SK-N-SH treated with all-trans-retinoic acid at 6 μM for 48 hours (cell line): ENCODE data around the gene MSL3.

ENCODE experiments used
- ATAC-seq: fragments of 200-7000 bp; cut with Tn5 transposase; 3 replicates; pipeline ENCODE4 v1.9.1; 2020; ENCODE audit warnings: mild to moderate bottlenecking, moderate library complexity
- ARNTL ChIP-seq: fragments of 450-650 bp; formaldehyde crosslinking; IDR thresholded peaks from 2 replicates; pipeline ENCODE4 v1.5.0; 2020; ENCODE audit warnings: low read depth, mild to moderate bottlenecking, moderate library complexity, borderline replicate concordance
- BACH2 ChIP-seq: fragments of 250-450 bp; sonication (Bioruptor Pico); IDR thresholded peaks from 2 replicates; pipeline ENCODE4 v1.9.0; 2021; ENCODE audit warnings: mild to moderate bottlenecking, borderline replicate concordance
- CREB5 ChIP-seq: fragments of 250-450 bp; sonication (Bioruptor Pico); IDR thresholded peaks from 2 replicates; pipeline ENCODE4 v1.5.1; 2020; ENCODE audit warnings: low read depth, mild to moderate bottlenecking, moderate library complexity
- CSDC2 ChIP-seq: fragments of 250-450 bp; sonication (Bioruptor Pico); IDR thresholded peaks from 2 replicates; pipeline ENCODE4 v1.5.0; 2020; ENCODE audit warnings: mild to moderate bottlenecking, moderate library complexity
- ESRRG ChIP-seq: fragments of 250-450 bp; sonication (Bioruptor Pico); IDR thresholded peaks from 2 replicates; pipeline ENCODE4 v1.6.1; 2021; ENCODE audit warnings: mild to moderate bottlenecking
- GLIS3 ChIP-seq: fragments of 250-450 bp; sonication (Bioruptor Pico); IDR thresholded peaks from 2 replicates; pipeline ENCODE4 v1.5.0; 2020; ENCODE audit warnings: mild to moderate bottlenecking, moderate library complexity
- ISL1 ChIP-seq: fragments of 250-450 bp; sonication (Bioruptor Pico); IDR thresholded peaks from 2 replicates; pipeline ENCODE4 v2.1.2; 2022; ENCODE audit warnings: mild to moderate bottlenecking, moderate library complexity
- OSR1 ChIP-seq: fragments of 250-450 bp; sonication (Bioruptor Pico); IDR thresholded peaks from 2 replicates; pipeline ENCODE4 v1.8.0; 2022; ENCODE audit warnings: moderate library complexity, mild to moderate bottlenecking, inconsistent platforms
- PPARA ChIP-seq: fragments of 250-450 bp; sonication (Bioruptor Pico); IDR thresholded peaks from 2 replicates; pipeline ENCODE4 v1.5.0; 2020; ENCODE audit warnings: mild to moderate bottlenecking, borderline replicate concordance
- RARB ChIP-seq: fragments of 250-450 bp; sonication (Bioruptor Pico); IDR thresholded peaks from 2 replicates; pipeline ENCODE4 v1.8.0; 2021; ENCODE audit warnings: mild to moderate bottlenecking, moderate library complexity
- SNAI2 ChIP-seq: fragments of 250-450 bp; sonication (Bioruptor Pico); IDR thresholded peaks from 2 replicates; pipeline ENCODE4 v1.5.0; 2020; ENCODE audit warnings: mild to moderate bottlenecking, moderate library complexity
- TCF4 ChIP-seq: fragments of 250-450 bp; sonication (Bioruptor Pico); IDR thresholded peaks from 2 replicates; pipeline ENCODE4 v1.8.0; 2021; ENCODE audit warnings: mild to moderate bottlenecking, moderate library complexity, borderline replicate concordance
- TOX ChIP-seq: fragments of 250-450 bp; sonication (Bioruptor Pico); IDR thresholded peaks from 2 replicates; pipeline ENCODE4 v1.8.0; 2021; ENCODE audit warnings: mild to moderate bottlenecking, moderate library complexity, borderline replicate concordance
- ZC3H10 ChIP-seq: fragments of 250-450 bp; sonication (Bioruptor Pico); IDR thresholded peaks from 2 replicates; pipeline ENCODE4 v1.5.1; 2021; ENCODE audit warnings: mild to moderate bottlenecking, moderate library complexity
- ZFP3 ChIP-seq: fragments of 250-450 bp; sonication (Bioruptor Pico); IDR thresholded peaks from 2 replicates; pipeline ENCODE4 v1.5.0; 2020; ENCODE audit warnings: mild to moderate bottlenecking, moderate library complexity
- ZFP30 ChIP-seq: fragments of 450-650 bp; formaldehyde crosslinking; IDR thresholded peaks from 2 replicates; pipeline ENCODE4 v1.5.0; 2022; ENCODE audit warnings: mild to moderate bottlenecking, moderate library complexity
- ZNF565 ChIP-seq: fragments of 450-650 bp; formaldehyde crosslinking; conservative IDR thresholded peaks from 2 replicates; pipeline ENCODE4 v1.5.0; 2020; ENCODE audit warnings: low read depth, mild to moderate bottlenecking, moderate library complexity
- ZNF70 ChIP-seq: fragments of 450-650 bp; formaldehyde crosslinking; IDR thresholded peaks from 2 replicates; pipeline ENCODE4 v1.5.0; 2020; ENCODE audit warnings: mild to moderate bottlenecking, moderate library complexity
- ZNF8 ChIP-seq: fragments of 450-650 bp; formaldehyde crosslinking; IDR thresholded peaks from 2 replicates; pipeline ENCODE4 v1.5.0; 2020; ENCODE audit warnings: mild to moderate bottlenecking, moderate library complexity
- TF ChIP-seq, protein P1 (sequence below): fragments of 250-450 bp; sonication (Bioruptor Pico); IDR thresholded peaks from 2 replicates; pipeline ENCODE4 v1.8.0; 2021; ENCODE audit warnings: low read depth, mild to moderate bottlenecking, moderate library complexity, borderline replicate concordance
- TF ChIP-seq, protein P2 (sequence below): fragments of 250-450 bp; sonication (Bioruptor Pico); IDR thresholded peaks from 2 replicates; pipeline ENCODE4 v1.8.0; 2020; ENCODE audit warnings: mild to moderate bottlenecking, moderate library complexity, borderline replicate concordance
- TF ChIP-seq, protein P3 (sequence below): fragments of 250-450 bp; sonication (Bioruptor Pico); IDR thresholded peaks from 2 replicates; pipeline ENCODE4 v1.5.0; 2020; ENCODE audit warnings: mild to moderate bottlenecking, moderate library complexity
- TF ChIP-seq, protein P4 (sequence below): fragments of 250-450 bp; sonication (Bioruptor Pico); IDR thresholded peaks from 2 replicates; pipeline ENCODE4 v1.5.1; 2021; ENCODE audit warnings: mild to moderate bottlenecking, moderate library complexity

Gene MSL3

GRCh38 chrX:11759461-11760311, 1.6 kb downstream of the MSL3 start:
- TF ChIP-seq TCF4 (CRISPR knock-in tag), result no peak
- no peak for TF ChIP-seq ARNTL (CRISPR knock-in tag)
- TF ChIP-seq, protein P1, sequence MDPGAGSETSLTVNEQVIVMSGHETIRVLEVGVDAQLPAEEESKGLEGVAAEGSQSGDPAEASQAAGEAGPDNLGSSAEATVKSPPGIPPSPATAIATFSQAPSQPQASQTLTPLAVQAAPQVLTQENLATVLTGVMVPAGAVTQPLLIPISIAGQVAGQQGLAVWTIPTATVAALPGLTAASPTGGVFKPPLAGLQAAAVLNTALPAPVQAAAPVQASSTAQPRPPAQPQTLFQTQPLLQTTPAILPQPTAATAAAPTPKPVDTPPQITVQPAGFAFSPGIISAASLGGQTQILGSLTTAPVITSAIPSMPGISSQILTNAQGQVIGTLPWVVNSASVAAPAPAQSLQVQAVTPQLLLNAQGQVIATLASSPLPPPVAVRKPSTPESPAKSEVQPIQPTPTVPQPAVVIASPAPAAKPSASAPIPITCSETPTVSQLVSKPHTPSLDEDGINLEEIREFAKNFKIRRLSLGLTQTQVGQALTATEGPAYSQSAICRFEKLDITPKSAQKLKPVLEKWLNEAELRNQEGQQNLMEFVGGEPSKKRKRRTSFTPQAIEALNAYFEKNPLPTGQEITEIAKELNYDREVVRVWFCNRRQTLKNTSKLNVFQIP, result no peak
- TF ChIP-seq SNAI2 (CRISPR knock-in tag), result no peak
- TF ChIP-seq CSDC2 (CRISPR knock-in tag), result no peak
- TF ChIP-seq ISL1 (CRISPR knock-in tag), result no peak
- TF ChIP-seq PPARA (CRISPR knock-in tag), result no peak
- TF ChIP-seq, protein P2, sequence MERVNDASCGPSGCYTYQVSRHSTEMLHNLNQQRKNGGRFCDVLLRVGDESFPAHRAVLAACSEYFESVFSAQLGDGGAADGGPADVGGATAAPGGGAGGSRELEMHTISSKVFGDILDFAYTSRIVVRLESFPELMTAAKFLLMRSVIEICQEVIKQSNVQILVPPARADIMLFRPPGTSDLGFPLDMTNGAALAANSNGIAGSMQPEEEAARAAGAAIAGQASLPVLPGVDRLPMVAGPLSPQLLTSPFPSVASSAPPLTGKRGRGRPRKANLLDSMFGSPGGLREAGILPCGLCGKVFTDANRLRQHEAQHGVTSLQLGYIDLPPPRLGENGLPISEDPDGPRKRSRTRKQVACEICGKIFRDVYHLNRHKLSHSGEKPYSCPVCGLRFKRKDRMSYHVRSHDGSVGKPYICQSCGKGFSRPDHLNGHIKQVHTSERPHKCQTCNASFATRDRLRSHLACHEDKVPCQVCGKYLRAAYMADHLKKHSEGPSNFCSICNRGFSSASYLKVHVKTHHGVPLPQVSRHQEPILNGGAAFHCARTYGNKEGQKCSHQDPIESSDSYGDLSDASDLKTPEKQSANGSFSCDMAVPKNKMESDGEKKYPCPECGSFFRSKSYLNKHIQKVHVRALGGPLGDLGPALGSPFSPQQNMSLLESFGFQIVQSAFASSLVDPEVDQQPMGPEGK, result no peak
- TF ChIP-seq CREB5 (CRISPR knock-in tag), result no peak
- TF ChIP-seq ZC3H10 (CRISPR knock-in tag), result no peak
- no peak for TF ChIP-seq ZFP3 (CRISPR knock-in tag)
- TF ChIP-seq OSR1 (CRISPR knock-in tag), result no peak
- TF ChIP-seq ZFP30, result no peak
- TF ChIP-seq GLIS3 (CRISPR knock-in tag), result no peak
- TF ChIP-seq, protein P3, sequence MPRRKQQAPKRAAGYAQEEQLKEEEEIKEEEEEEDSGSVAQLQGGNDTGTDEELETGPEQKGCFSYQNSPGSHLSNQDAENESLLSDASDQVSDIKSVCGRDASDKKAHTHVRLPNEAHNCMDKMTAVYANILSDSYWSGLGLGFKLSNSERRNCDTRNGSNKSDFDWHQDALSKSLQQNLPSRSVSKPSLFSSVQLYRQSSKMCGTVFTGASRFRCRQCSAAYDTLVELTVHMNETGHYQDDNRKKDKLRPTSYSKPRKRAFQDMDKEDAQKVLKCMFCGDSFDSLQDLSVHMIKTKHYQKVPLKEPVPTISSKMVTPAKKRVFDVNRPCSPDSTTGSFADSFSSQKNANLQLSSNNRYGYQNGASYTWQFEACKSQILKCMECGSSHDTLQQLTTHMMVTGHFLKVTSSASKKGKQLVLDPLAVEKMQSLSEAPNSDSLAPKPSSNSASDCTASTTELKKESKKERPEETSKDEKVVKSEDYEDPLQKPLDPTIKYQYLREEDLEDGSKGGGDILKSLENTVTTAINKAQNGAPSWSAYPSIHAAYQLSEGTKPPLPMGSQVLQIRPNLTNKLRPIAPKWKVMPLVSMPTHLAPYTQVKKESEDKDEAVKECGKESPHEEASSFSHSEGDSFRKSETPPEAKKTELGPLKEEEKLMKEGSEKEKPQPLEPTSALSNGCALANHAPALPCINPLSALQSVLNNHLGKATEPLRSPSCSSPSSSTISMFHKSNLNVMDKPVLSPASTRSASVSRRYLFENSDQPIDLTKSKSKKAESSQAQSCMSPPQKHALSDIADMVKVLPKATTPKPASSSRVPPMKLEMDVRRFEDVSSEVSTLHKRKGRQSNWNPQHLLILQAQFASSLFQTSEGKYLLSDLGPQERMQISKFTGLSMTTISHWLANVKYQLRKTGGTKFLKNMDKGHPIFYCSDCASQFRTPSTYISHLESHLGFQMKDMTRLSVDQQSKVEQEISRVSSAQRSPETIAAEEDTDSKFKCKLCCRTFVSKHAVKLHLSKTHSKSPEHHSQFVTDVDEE (CRISPR knock-in tag), result no peak
- TF ChIP-seq, protein P4, sequence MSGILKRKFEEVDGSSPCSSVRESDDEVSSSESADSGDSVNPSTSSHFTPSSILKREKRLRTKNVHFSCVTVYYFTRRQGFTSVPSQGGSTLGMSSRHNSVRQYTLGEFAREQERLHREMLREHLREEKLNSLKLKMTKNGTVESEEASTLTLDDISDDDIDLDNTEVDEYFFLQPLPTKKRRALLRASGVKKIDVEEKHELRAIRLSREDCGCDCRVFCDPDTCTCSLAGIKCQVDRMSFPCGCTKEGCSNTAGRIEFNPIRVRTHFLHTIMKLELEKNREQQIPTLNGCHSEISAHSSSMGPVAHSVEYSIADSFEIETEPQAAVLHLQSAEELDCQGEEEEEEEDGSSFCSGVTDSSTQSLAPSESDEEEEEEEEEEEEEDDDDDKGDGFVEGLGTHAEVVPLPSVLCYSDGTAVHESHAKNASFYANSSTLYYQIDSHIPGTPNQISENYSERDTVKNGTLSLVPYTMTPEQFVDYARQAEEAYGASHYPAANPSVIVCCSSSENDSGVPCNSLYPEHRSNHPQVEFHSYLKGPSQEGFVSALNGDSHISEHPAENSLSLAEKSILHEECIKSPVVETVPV (CRISPR knock-in tag), result no peak
- TF ChIP-seq TOX, result no peak
- peak; percentile 99 for ATAC-seq

- ATAC-seq, result no peak
- TF ChIP-seq ZFP30 (no peak), RARB (CRISPR knock-in tag) (no peak), ZFP3 (CRISPR knock-in tag) (no peak), ARNTL (CRISPR knock-in tag) (no peak), BACH2 (no peak), CREB5 (CRISPR knock-in tag) (no peak), TOX (no peak), TCF4 (CRISPR knock-in tag) (no peak), ZNF565 (CRISPR knock-in tag) (no peak), ZC3H10 (CRISPR knock-in tag) (no peak), ZNF70 (CRISPR knock-in tag) (no peak), ZNF8 (CRISPR knock-in tag) (no peak), GLIS3 (CRISPR knock-in tag) (no peak), PPARA (CRISPR knock-in tag) (no peak), ESRRG (no peak), SNAI2 (CRISPR knock-in tag) (no peak)
- TF ChIP-seq, protein P4 (CRISPR knock-in tag), result no peak
- TF ChIP-seq, protein P1, result no peak
These were observed 2.9 kb downstream of the MSL3 start for GRCh38 chrX:11760958-11761357.
